ENCODE data around the gene VPREB1.
"Not testable (repeated sequence)": the region's sequence is repeated elsewhere in the genome, so short reads cannot be mapped to it uniquely, and the experiment has no call there.

VPREB1 gene

DNA sequence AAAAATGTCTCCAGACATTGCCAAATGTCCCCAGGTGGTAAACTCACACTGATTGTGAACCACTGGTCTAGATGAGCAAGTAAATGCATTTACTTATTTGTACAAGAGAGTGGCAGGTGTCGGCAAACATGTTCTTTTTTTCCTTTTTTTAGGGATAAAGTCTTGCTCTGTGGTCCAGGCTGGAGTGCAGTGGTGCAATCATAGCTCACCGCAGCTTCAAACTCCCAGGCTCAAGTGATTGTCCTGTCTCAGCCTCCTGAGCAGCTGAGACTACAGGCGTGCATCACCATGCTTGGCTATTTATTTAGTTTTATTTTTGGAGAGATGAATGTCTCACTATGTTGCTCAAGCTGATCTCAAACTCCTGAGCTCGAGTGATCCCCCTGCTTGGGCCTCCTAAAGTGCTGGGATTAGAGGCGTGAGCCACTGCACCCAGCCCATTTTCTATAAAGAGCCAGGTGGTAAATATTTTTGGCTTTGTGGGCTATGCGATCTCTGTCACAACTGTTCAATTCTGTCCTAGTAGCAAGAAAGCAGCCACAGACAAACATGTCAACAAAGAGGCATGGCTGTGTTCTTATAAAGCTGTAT is 1.4 kb downstream of the VPREB1 start:
- H3K27ac Mint-ChIP-seq: no peak overlapping the region
- no peaks in the 10 kb centered on the region for H3K36me3 Mint-ChIP-seq (ENCODE audit: low read depth)
- intact Hi-C loops (cut with micrococcal nuclease): no loop called here
- no peak overlapping the region for H3K4me3 Mint-ChIP-seq
- peaks cover 9% of the 10 kb centered on the region for H3K27me3 Mint-ChIP-seq
- H3K9me3 Mint-ChIP-seq: no peaks in the 10 kb centered on the region
- H3K4me1 Mint-ChIP-seq (ENCODE audit: low read depth): peaks cover 13% of the 10 kb centered on the region

DNA sequence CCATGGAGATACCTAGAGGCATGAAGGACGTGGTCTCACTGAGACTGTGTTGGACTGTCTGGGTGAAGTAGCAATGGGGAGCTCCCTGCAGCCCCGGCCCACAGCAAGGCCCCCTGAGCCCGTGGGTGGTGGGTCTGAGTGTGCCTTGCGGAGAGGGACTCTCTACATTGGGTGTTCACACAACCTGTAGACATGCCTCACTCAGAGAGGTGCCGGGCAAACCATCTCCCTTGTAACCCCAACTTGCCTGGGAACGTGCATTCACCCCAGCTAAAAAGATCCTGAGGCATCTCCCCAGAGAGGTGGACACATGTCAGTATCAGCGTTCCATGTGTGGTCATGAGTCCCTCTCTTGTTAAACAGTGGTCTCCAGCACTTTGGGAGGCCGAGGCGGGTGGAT is 2.1 kb downstream of the VPREB1 start:
- Mint-ChIP-seq H3K36me3 (ENCODE audit: low read depth) (no peaks in the 10 kb centered on the region), H3K27ac (no peak overlapping the region), H3K27me3 (peaks cover 9% of the 10 kb centered on the region), H3K4me1 (ENCODE audit: low read depth) (peaks cover 13% of the 10 kb centered on the region), H3K4me3 (no peak overlapping the region), H3K9me3 (no peaks in the 10 kb centered on the region)
- intact Hi-C loops (cut with micrococcal nuclease): no loop called here

DNA sequence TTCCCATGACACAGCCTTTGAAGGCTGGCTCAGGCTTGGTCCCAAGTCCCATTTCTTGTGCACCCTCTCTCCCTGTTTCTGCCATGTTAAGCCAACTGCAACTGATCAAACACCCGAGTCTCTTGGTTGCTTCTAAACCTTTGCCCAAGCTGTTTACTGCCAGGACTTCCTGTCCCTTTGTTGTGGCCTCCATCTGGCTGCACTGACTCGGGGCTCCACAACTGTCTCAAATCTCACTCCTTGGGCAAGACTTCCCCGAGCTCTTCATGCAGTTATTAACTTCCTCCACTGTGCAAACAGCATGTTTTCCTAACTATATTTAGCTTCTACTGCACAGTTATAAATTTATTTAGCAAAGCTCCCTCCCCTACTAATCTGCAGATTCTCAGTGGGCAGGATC is 4.3 kb downstream of the VPREB1 start:
- H3K9me3 Mint-ChIP-seq: no peaks in the 10 kb centered on the region
- H3K36me3 Mint-ChIP-seq (ENCODE audit: low read depth): no peaks in the 10 kb centered on the region
- H3K27ac Mint-ChIP-seq: no peak overlapping the region
- intact Hi-C loops (cut with micrococcal nuclease): no loop called here
- peaks cover 13% of the 10 kb centered on the region for H3K4me1 Mint-ChIP-seq (ENCODE audit: low read depth)
- no peak overlapping the region for H3K4me3 Mint-ChIP-seq
- peaks cover 9% of the 10 kb centered on the region for H3K27me3 Mint-ChIP-seq

DNA sequence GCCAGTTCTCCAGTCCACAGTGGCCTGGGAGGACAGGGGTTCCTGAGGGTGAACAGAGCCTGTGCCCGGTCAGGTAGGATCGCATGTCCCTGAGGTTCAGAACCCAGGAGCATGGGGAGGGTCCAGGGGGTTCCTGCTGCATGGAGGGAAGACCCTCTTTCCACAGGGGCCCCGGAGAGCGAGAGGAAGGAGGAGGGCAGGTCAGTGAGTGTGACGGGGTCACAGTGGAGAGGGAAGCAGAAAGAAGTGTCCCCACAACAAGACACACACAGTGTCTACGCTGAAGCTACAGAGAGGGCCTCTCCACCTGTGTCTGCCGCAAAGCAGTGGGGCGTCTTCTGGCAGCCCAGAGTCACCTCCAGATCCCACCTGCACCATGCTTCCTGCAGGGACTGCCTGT is 6.1 kb downstream of the VPREB1 start:
- H3K27me3 Mint-ChIP-seq; intact Hi-C loops (cut with micrococcal nuclease); H3K36me3 Mint-ChIP-seq (ENCODE audit: low read depth); H3K9me3 Mint-ChIP-seq; H3K4me1 Mint-ChIP-seq (ENCODE audit: low read depth); H3K4me3 Mint-ChIP-seq; H3K27ac Mint-ChIP-seq: not testable (repeated sequence)

DNA sequence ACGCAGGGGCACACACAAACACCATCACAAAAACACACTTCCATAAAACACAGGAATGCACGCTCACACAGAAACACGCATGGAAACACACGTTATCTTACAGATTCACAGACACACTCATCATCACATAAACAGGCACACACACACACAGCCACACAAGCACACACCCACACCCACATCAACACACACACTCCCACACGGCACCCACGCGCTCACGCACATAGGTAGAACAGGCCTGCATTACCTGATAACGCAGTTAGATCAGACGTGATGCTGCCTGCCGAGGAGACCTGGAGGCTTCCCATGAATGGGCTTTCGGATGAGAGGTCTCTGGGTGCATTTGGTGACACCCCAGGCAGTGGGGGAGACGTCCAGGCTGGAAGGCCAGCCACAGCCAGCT is 11.5 kb downstream of the VPREB1 start:
- H3K9me3 Mint-ChIP-seq; intact Hi-C loops (cut with micrococcal nuclease); H3K4me1 Mint-ChIP-seq (ENCODE audit: low read depth); H3K4me3 Mint-ChIP-seq; H3K27me3 Mint-ChIP-seq; H3K36me3 Mint-ChIP-seq (ENCODE audit: low read depth); H3K27ac Mint-ChIP-seq: not testable (repeated sequence)

DNA sequence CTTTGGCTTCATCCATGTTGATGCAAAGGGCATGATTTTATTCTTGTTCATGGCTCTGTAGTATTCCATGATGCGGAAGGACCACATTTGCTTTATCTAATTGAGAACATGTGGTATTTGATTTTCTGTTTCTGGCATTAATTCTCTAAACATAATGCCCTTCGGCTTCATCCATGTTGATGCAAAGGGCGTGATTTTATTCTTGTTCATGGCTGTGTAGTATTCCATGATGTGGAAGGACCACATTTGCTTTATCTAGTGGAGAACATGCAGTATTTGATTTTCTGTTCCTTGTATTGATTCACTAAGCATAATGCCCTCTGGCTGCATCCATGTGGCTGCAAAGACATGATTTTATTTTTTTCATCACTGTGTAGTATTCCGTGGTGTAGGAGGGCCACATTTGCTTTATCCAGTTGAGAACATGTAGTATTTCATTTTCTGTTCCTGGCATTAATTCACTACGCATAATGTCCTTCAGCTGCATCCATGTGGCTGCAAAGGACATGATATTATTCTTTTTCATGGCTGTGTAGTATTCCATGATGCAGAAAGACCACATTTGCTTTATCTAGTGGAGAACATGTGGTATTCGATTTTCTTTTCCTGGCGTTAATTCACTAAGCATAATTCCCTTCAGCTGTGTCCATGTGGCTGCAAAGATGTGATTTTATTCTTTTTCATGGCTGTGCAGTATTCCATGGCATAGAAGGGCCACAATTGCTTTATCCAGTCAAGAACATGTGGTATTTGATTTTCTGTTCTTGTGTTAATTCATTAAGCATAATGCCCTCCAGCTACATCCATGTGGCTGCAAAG is 14.2 kb downstream of the VPREB1 start:
- H3K9me3 Mint-ChIP-seq; H3K27me3 Mint-ChIP-seq; H3K36me3 Mint-ChIP-seq (ENCODE audit: low read depth); H3K4me3 Mint-ChIP-seq; H3K27ac Mint-ChIP-seq; intact Hi-C loops (cut with micrococcal nuclease); H3K4me1 Mint-ChIP-seq (ENCODE audit: low read depth): not testable (repeated sequence)

DNA sequence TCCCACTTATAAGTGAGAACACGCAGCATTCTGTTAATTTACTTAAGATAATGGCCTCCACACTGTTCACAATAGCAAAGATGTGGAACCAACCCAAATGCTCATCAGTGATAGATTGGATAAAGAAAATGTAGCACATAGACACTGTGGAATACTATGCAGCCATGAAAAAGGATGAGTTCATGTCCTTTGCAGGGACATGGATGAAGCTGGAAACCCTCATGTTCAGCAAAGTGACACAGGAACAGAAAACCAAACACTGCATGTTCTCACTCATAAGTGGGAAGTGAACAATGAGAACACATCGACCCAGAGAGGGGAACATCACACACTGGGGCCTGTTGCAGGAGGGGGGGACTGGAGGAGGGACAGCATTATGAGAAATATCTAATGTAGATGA is 15.6 kb downstream of the VPREB1 start:
- H3K27ac Mint-ChIP-seq; H3K4me1 Mint-ChIP-seq (ENCODE audit: low read depth); H3K36me3 Mint-ChIP-seq (ENCODE audit: low read depth); H3K27me3 Mint-ChIP-seq; intact Hi-C loops (cut with micrococcal nuclease); H3K9me3 Mint-ChIP-seq; H3K4me3 Mint-ChIP-seq: not testable (repeated sequence)

DNA sequence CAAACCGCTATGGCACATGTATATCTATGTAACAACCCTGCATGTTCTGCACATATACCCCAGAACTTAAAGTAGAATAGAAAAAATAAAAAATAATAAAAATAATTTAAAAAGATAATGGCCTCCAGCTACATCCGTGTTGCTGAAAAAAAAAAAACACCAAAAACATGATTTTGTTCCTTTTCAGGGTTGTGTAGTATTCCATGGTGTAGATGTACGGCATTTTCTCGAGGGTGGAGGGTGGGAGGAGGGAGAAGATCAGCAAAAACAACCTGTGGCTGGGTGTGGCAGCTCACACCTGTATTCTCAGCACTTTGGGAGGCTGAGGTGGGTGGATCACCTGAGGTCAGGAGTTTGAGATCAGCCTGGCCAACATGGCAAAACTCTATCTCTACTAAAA is 16.0 kb downstream of the VPREB1 start:
- H3K9me3 Mint-ChIP-seq; H3K4me3 Mint-ChIP-seq; H3K27me3 Mint-ChIP-seq; H3K27ac Mint-ChIP-seq; H3K4me1 Mint-ChIP-seq (ENCODE audit: low read depth); H3K36me3 Mint-ChIP-seq (ENCODE audit: low read depth); intact Hi-C loops (cut with micrococcal nuclease): not testable (repeated sequence)

DNA sequence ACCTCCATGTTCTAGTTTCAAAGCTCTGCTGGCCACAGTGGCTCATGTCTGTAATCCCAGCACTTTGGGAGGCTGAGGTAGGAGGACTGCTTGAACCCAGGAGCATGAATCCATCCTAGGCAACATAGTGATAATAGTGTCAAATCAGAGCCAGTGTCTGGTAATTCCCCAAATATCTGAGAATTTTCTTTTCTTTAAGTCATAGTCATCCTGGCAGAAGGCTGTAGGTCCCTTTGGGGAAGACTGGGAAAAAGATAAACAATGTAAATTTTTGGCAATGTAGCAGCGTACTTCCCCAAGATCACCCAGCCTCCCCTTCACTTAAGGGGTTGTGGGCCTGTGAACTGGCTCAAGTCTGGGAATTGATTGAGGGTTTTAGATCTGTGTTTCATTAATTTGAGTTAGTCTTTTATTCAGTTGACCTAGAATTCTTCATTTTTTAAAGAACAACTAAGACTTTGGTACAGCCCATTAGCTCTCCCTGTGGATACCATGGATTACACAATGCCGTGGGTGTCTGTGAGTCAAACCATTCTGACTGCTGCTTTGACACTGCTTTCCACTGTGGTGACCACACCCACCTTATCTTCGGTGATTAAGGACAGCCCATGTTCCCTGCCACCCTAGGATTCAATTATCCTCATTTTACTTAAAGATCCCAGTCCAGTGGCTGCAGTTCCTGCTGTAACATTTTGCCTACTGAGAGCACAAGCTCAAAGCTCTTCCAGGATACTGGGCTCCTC is 17.9 kb downstream of the VPREB1 start:
- intact Hi-C loops (cut with micrococcal nuclease); H3K9me3 Mint-ChIP-seq; H3K36me3 Mint-ChIP-seq (ENCODE audit: low read depth); H3K27me3 Mint-ChIP-seq; H3K4me1 Mint-ChIP-seq (ENCODE audit: low read depth); H3K27ac Mint-ChIP-seq; H3K4me3 Mint-ChIP-seq: not testable (repeated sequence)

DNA sequence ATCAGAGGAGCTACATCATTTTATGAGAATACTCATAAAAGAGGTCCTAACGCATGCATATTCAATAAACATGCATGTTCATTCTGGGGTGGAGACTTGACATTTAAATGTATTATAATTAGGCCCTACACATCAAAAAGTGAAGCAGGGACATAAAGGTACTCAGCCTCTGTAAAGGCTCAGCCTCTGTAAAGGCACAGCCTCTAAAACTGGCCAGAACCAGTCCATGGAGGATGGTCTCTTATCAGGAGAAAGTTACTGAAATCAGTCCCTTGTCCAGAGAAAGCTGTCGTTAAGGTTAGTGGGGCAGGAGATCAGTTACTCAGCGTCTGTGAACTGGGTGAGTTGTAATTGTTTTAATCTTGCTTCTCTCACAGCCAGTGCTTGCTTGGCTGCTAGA is 19.2 kb downstream of the VPREB1 start:
- H3K27ac Mint-ChIP-seq; intact Hi-C loops (cut with micrococcal nuclease); H3K4me1 Mint-ChIP-seq (ENCODE audit: low read depth); H3K27me3 Mint-ChIP-seq; H3K36me3 Mint-ChIP-seq (ENCODE audit: low read depth); H3K9me3 Mint-ChIP-seq; H3K4me3 Mint-ChIP-seq: not testable (repeated sequence)

DNA sequence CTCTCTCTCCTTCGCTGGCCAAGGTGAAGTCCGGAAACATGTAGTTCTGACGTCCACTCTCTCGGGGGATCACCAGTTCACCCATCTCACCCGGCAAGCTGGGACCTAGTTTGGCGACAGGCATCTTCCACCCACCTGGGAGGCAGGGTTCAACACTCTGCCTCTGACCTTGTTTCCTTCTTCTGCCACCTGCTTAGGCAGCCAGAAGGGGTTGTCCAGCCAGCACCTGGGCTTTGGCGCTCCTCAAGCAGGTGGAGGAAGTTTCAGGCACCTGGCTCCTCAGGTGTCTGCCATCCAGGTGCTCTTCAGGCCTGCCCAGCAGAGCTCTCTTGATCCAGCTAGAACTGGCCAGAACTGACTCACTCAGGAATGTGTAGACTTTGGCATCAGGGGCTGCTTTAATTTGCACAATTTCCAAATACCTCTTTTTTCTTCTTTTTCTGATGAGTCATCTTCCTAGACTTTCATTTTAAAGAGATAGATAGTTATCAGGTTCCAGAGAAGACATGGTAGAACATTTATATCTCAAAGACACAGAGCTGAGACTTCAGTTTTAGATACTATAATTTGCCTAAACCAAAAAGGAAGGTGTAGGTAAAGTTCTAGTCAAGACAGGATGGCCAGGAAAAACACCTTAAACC is 25.6 kb downstream of the VPREB1 start:
- H3K27me3 Mint-ChIP-seq; H3K36me3 Mint-ChIP-seq (ENCODE audit: low read depth); intact Hi-C loops (cut with micrococcal nuclease); H3K9me3 Mint-ChIP-seq; H3K27ac Mint-ChIP-seq; H3K4me1 Mint-ChIP-seq (ENCODE audit: low read depth); H3K4me3 Mint-ChIP-seq: not testable (repeated sequence)

DNA sequence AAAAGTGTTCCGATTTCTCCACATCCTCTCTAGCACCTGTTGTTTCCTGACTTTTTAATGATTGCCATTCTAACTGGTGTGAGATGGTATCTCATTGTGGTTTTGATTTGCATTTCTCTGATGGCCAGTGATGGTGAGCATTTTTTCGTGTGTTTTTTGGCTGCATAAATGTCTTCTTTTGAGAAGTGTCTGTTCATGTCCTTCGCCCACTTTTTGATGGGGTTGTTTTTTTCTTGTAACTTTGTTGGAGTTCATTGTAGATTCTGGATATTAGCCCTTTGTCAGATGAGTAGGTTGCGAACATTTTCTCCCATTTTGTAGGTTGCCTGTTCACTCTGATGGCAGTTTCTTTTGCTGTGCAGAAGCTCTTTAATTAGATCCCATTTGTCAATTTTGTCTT is 32.8 kb downstream of the VPREB1 start:
- H3K27me3 Mint-ChIP-seq; H3K4me3 Mint-ChIP-seq; H3K4me1 Mint-ChIP-seq (ENCODE audit: low read depth); H3K36me3 Mint-ChIP-seq (ENCODE audit: low read depth); H3K9me3 Mint-ChIP-seq; H3K27ac Mint-ChIP-seq; intact Hi-C loops (cut with micrococcal nuclease): not testable (repeated sequence)

DNA sequence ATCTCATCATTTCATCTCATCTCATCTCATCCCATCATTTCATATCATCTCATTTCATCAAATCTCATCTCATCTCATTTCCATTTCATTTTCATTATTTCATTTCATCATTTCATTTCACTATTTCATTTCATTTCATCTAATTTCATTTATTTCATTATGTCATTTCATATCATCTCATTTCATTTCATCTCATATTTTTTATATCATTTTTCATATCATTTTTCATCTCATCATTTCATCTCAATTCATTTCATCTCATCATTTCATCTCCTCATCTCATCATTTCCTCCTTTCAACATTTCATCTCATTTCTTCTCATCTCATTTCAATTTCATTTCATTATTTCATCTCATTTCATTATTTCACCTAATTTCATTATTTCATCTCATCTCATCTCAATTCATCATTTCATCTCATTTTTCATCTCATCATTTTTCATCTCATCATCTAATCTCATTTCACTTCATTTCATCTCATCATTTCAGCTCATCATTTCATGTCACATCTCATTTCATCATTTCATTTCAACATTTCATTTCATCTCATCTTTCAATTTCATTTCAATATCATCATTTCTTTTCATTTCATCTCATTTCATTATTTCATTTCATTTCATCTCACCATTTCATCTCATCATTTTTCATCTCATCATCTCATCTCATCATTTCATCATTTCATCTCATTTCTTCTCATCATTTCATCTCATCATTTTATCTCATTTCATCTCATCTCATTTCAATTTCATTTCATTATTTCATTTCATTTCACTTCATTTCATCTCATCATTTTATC is 40.6 kb downstream of the VPREB1 start:
- H3K27me3 Mint-ChIP-seq; H3K27ac Mint-ChIP-seq; H3K36me3 Mint-ChIP-seq (ENCODE audit: low read depth); H3K4me1 Mint-ChIP-seq (ENCODE audit: low read depth); intact Hi-C loops (cut with micrococcal nuclease); H3K9me3 Mint-ChIP-seq; H3K4me3 Mint-ChIP-seq: not testable (repeated sequence)

Data from dendritic cell treated with granulocyte-macrophage colony-stimulating factor and Interleukin-4, amounts not matched to agents 40 ng/mL and 50 ng/mL, for 4 days (primary cell).